ENCODE measurements around the gene RNF114. TPM values are rescaled to one million over a fixed set of nuclear protein-coding genes. Genes with fewer than 3 reads are reported as not detected.
"Not testable (repeated sequence)": the region's sequence is repeated elsewhere in the genome, so short reads cannot be mapped to it uniquely, and the experiment has no call there.

The RNF114 gene
- polyA plus RNA-seq, 4 donors = 56.9 to 79.1 (median 65.5) TPM

DNA sequence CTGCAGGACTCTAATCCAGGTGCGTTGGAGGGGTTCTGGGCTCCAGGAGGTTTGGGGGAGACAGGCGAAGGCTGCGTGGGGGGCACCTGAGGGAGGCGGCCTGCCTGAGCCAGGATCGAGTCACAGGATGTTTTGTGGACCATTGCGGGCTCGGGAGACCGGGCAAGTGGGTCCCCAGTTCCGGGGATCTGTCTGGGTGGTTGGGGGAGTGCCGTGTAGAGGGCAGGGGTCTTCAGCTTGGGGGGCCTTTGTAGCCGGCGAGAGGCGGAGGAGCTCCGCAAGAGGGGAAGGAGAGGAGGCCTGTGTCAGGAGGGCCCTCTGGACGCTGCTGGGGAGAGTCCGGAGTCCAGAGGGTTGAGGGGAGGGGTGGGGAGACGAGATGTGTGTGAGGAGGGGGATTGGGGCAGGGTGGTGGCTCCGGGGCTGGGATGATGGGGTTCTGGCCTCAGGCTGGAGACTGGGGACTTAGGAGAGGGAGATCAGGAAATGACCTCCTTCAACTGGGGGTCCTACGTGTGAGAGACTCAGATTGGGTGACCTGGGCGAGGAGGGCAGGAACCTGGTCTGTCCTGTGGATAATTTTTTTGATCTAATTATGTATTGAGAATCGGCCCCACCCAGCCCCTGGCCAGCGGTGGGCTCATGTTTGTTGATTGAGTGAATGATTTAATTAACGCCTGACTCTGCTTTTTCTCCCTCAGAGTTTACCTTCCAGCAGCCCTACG, 47.1 kb downstream of the RNF114 start:
- no peak for DNase-seq (ENCODE audit: low read depth in 4 of 4, low spot score in 3 of 4)

DNA sequence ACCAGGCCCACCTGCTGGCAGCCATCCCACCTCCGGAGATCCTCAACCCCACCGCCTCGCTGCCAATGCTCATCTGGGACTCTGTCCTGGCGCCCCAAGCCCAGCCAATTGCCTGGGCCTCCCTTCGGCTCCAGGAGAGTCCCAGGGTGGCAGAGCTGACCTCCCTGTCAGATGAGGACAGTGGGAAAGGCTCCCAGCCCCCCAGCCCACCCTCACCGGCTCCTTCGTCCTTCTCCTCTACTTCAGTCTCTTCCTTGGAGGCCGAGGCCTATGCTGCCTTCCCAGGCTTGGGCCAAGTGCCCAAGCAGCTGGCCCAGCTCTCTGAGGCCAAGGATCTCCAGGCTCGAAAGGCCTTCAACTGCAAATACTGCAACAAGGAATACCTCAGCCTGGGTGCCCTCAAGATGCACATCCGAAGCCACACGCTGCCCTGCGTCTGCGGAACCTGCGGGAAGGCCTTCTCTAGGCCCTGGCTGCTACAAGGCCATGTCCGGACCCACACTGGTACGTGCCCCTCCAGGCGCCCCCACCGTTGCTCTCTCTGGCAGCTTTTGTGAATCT, 47.7 kb downstream of the RNF114 start:
- DNase-seq (ENCODE audit: low read depth in 4 of 4, low spot score in 3 of 4) = no peak

DNA sequence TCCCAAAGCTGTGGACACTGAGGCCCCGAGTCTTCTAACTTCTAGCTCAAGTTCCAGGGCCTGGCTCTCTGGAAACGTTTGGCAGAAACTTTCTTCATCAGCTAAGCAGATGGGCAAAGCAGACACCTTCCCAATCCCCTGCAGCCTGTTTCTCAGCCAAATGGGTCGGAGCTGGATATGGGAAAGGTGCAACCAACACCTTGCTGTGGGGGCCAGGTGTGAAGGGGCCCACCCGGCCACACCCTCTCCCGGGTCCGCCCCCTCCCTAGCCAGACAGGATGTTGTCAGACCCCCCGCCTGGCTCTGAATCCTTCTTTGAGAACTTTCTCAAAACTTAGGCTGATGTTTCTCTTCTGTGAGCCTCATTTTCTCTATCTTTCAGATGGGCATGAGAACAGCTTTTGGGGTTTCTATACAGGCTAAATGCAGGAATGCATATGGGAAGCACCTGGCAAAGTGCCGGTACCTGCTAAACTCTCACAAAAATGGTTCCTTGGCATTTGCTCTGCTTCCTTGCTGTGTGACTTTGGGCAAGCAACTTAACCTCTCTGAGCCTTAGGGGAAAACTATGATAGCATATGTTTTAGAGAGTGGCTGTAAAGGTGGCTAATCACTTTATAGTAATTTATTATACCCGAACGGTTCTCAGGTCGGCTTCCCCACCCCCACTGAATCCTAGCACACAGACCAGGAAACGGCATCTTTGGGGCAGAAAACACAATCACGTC, 48.4 kb downstream of the RNF114 start:
- no peak for DNase-seq (ENCODE audit: low read depth in 4 of 4, low spot score in 3 of 4)

DNA sequence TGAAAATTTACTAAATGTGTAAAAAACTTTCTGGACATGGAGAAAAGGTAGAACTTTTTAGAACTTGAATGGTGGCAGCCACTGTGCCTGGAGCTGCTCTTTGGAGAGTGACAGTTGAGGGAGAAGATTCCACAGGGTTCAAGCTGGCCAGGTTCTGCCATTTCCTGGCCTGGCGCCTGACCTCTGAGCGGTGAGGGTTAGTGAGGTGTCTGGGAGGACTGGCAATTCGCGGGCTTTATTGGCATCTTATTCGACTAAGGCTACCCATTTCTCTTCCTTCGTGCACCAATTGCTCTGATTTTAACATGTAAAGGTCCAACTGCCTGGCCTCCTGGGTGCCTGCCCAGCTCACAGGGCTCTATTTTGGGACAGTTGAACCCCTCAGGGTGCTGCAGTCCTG, 49.0 kb downstream of the RNF114 start:
- no peak for DNase-seq (ENCODE audit: low read depth in 4 of 4, low spot score in 3 of 4)

DNA sequence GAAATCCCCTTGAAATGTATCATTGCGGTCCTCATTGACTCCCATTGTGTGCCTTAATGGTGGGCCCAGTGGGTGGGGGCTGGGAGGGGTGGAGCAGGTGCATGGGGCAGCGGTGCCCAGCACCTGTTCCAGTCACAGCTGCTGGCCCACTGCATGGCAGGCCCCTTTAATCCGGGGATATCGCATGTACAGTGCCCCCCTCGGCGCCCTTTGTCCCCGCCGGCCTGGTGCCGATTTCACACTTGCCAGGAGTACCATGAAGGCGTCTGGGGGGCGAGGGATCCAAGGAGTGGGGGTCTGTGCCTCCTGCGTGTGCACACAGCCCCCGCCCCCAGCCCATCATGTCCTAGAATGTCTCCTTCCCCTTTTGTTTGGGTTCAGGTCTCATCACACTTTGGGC, 49.4 kb downstream of the RNF114 start:
- no peak for DNase-seq (ENCODE audit: low read depth in 4 of 4, low spot score in 3 of 4)

DNA sequence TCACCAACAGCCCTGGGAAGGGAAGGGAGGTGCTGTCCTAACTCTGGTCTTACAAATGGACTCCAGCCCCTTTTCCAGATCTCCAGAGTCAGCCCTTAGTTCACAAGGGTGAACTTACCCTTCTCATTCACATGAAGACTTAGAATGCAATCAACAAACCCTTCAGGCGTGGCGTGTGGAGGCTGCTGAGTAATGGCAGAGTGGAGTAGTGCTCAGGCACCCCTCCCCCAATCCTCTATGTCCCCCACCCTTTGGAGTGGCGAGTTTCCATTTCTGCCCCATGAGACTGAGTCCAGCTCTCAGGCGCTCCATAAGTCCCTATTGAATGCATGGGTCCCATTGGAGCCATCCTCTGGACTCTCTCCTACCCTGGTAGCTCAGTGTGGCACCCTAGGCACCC, 49.9 kb downstream of the RNF114 start:
- no peak for DNase-seq (ENCODE audit: low read depth in 4 of 4, low spot score in 3 of 4)

DNA sequence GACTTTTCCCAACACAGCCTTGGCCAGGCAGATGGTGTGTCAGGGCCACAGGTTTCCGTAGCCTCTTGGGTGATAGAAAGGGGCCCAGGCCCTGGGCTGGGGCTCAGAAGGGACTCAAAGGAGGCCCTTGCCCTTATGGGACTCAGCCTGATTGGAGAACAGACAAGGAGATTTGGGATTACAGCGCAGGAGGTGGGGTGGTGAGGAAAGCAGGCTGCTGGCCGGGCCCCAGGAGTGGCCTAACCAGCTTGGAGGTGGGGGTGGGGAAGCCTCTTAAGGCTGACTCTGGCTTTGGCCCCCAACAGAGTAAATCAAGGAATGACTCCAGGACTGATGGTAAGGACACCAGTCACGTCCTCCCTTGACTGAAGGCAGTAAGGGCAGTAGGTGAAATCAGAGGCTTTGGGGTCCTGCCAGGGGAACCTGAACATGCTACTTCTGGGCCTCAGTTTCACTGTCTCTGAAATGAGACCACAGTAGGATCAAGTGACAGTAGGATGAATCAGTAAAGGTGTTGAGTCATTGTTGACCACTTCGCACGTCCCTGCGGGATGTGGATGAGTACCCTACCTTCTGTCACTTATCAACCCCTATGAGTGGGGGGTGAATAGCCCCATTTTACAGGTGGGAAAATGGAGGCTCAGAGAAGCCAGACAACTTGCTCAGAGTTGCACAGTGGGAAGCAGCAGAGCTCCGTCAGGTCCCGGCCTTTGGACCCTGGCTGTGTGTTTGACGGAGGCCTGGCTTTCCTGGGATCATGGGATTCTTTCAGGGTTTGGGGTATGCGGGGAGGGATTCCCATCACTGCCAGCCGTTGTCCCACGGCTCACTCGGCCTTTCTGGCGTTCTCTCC, 51.0 kb downstream of the RNF114 start:
- DNase-seq (ENCODE audit: low read depth in 4 of 4, low spot score in 3 of 4) = no peak

DNA sequence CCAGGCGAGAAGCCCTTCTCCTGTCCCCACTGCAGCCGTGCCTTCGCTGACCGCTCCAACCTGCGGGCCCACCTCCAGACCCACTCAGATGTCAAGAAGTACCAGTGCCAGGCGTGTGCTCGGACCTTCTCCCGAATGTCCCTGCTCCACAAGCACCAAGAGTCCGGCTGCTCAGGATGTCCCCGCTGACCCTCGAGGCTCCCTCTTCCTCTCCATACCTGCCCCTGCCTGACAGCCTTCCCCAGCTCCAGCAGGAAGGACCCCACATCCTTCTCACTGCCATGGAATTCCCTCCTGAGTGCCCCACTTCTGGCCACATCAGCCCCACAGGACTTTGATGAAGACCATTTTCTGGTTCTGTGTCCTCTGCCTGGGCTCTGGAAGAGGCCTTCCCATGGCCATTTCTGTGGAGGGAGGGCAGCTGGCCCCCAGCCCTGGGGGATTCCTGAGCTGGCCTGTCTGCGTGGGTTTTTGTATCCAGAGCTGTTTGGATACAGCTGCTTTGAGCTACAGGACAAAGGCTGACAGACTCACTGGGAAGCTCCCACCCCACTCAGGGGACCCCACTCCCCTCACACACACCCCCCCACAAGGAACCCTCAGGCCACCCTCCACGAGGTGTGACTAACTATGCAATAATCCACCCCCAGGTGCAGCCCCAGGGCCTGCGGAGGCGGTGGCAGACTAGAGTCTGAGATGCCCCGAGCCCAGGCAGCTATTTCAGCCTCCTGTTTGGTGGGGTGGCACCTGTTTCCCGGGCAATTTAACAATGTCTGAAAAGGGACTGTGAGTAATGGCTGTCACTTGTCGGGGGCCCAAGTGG, 51.9 kb downstream of the RNF114 start:
- DNase-seq (ENCODE audit: low read depth in 4 of 4, low spot score in 3 of 4) = no peak

DNA sequence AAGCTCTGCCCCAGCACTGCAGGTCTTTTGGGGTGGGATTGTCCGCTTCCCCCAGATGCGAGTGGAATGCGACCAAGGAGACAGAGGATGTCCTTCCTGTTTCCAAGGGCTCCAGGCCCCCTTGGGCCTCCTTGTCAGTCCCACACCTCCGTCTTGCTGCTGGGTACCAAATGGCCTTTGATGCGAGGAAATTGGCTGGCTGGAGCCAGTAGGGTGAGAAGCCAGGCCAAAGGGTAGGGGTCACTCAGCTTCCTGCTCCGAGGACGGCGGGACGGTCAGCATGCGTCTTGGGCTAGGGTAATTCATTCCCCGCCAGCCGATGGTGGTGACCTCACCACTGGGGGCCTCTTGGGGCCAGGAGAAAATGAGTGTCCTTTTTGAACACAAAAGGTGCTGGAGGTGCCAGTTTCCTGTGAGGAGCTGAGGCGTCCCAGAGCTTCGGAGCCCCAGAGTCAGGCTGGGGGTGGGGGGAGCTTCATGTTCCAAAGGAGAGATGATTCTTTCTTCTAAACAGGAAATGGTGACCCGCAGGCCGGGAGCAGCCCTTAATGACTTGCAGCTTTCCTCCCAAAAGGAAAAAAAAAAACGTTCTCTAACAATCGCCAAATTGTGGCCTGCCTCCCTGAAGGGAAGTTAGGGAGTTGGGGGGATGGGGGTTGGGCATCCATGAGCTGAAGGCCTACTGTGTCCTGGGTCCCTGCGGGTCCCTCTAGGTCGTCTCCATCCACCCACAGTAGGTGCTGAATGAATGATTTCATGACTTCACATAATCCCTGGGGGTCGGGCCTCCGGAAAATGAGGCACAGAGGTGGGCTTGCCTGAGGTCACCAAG, 53.3 kb downstream of the RNF114 start:
- peak in 2 of 4 donors; percentile 44 for DNase-seq (ENCODE audit: low read depth in 4 of 4, low spot score in 3 of 4)

DNA sequence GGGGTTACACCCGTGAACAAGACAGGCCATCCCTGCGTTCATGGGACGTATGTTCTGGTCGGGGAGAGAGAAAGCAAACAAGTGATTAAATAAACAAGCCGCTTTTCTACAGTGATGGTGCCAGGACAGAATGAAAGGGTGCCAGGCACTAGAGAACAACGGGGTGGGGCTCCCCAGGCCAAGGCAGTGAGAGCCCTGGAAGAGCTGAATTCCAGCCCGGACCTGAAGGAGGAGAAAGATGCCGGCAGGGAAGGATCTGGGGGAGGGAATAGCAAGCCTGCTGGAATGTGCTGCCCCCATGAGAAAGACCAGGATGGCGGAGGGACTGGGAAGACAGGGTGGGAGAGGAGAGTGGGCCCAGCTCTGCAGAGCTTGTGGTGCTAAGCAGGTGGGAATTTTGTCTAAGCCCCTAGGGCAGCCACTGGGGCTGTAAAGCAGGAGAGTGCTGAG, 54.1 kb downstream of the RNF114 start:
- DNase-seq (ENCODE audit: low read depth in 4 of 4, low spot score in 3 of 4) = no peak

DNA sequence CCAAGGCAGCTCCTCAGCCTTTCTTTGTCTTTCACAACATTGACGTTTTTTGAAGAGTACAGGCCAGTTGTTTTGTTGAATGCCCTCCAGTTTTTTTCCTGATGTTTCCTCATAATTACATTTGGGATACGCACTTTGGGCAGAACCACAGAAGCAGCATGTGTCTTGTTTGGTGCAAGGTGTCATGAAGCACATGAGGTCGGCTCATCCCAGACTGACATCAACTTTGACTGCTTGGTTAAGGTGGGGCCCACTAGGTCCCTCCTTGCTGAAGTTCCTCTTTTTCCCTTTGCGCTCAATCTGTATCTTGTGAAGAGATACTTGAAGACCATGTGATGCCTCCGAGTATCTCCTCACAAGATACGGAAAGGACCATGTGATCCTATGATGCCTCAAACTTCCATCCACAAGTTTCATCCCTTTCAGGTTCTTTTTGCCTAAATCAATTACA, 57.1 kb downstream of the RNF114 start:
- no peak for DNase-seq (ENCODE audit: low read depth in 4 of 4, low spot score in 3 of 4)

DNA sequence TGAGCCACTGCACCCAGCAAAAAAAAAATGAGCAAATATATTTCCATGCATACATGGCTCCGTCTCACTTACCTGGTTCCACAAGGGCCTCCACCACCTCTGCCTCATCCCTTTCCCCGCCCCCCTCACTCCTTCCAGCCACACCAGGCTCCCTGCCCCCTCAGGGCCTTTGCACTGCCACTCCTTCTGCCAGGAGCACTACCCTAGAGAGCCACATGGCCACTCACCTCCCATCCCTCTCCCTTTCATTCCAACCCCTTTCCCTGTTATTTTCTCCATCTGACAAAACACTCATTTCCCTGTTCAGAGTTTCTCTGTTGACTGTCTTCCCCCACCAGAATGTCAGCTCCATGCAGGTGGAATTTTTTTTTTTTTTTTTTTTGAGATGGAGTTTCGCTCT, 59.4 kb downstream of the RNF114 start:
- no peak for DNase-seq (ENCODE audit: low read depth in 4 of 4, low spot score in 3 of 4)

DNA sequence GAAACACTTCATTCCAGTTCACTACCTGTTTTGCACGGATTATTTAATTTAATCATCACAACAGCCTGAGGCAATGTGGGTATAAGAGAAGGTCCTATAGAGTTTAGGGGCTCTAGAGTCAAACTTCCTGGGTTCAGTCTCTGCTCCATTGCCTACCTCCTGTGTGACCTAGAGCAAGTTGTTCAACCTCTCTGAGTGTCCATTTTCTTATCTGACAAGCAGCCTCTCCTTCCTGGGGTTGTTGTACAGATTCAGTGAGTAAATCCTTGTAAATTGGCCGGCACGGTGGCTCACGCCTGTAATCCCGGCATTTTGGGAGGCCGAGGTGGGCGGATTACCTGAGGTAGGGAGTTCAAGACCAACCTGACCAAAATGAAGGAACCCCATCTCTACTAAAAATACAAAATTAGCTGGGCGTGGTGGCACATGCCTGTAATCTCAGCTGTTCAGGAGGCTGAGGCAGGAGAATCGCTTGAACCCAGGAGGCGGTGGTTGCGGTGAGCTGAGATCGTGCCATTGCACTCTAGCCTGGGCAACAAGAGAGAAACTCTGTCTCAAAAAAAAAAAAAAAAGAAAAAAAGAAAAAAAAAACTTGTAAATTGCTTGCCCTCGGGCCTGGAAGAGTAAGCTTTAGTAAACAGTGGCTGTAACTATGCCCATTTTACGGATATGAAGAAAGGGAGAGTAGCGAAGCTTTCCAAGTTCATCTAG, 62.4 kb downstream of the RNF114 start:
- DNase-seq (ENCODE audit: low read depth in 4 of 4, low spot score in 3 of 4) = not testable (repeated sequence)

DNA sequence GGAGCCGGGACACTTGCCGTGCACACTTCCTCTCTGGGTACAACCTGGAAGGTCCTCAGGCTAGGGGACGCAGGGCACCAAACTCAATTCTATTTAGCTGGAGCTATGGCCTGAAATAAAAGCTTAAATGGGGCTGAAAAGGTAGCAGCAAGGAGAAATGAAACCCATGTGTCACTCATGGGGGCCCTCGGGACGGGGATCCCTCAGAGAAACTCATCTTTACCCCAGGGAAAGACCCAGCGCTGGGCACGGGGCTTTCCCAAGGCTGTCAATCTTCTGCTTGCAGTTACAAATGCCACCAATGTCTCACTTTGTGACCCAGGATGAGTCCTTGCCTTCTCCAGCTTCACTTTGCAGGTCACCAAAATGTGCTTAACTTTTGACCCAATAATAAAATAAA, 63.1 kb downstream of the RNF114 start:
- DNase-seq (ENCODE audit: low read depth in 4 of 4, low spot score in 3 of 4) = no peak

DNA sequence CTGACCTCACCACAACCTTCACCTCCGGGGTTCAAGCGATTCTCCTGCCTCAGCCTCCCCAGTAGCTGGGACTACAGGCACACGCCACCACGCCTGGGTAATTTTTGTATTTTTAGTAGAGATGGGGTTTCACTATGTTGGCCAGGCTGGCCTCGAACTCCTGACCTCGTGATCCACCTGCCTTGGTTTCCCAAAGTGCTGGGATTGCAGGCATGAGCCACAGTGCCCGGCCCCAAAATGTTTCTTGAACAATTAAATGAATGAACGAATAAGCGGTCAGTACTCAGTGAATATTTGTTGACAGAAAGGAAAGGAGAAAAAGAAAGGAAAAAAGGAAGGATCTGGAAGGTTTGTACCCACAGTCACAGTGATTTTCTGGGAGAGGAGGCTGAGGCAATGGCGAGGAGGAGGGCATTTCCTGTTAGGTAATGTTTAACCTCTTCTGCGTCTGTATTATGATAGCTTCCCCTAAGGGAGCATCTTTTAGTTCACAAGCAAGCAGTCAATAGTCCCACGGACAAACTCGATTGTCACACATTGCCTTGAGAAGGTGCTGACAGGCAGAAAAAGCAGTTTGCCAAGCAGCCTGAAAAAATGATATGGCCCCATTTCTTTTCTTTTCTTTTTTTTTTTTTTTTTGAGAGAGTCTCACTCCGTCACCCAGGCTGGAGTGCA, 64.5 kb downstream of the RNF114 start:
- not testable (repeated sequence) for DNase-seq (ENCODE audit: low read depth in 4 of 4, low spot score in 3 of 4)

DNA sequence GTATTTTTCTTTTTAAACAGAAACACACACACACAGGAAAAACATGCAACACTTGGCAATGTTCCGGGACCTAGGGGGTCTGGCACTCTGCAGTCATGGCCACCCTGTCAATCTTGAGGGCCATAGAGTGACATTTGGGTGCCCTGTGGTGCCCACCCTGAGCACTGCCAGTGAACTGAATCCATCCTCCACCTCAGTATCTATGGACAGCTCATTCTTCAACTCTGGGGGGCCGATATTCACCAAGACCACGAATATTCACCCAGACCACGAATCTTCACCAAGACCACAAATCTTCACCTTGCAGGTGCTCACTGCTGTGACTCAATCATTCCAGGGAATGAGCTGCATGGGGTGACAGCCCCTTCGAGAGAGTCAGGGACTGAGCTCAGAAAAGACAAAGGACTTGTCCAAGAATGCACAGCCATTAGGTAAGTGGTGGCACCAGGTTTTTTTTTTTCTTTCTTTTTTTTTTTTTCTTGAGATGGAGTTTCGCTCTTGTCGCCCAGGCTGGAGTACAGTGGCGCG, 65.7 kb downstream of the RNF114 start:
- DNase-seq (ENCODE audit: low read depth in 4 of 4, low spot score in 3 of 4) = no peak

DNA sequence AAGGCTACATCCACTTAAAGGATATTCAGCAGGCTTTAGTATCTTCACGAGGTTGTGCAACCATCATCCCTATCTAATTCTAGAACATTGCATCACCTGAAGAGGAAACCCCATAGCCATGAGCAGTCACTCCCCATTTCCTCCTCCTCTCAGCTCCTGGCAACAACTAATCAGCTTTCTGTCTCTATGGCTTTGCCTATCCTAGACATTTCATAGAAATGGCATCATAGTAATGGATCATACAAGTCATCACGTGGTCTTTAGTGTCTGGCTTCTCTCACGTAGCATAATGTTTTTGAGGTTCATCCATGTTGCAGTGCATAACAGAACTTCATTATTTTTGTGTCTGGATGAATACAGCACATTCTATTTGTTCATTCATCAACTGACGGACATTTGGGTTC, 67.1 kb downstream of the RNF114 start:
- no peak for DNase-seq (ENCODE audit: low read depth in 4 of 4, low spot score in 3 of 4)

Data from left renal pelvis (tissue), 4 donors.